IMR-90 (cell line): ENCODE measurements around the gene CTBP2. TPM values are rescaled to one million over a fixed set of nuclear protein-coding genes. Genes with fewer than 3 reads are reported as not detected.
A peak's percentile ranks its signal among the peaks of the same experiment; 100 is the strongest.

Source experiments
- ATAC-seq: fragments of 200-7000 bp; cut with Tn5 transposase; 2 replicates; pipeline ENCODE4 v1.9.1; 2020; ENCODE audit warnings: low read depth, mild to moderate bottlenecking, moderate library complexity
- BruUV-seq: library from RNA; stranded (reverse); fragments of 400-500 nt; replicated peaks from 2 replicates; lab custom pipeline; 2021; lab: Mats Ljungman, UMichigan
- CTCF ChIA-PET: fragments of 300-600 bp; formaldehyde crosslinking; extraction: SDS; loops from one replicate; lab custom pipeline; 2021; ENCODE audit warnings: antibody characterized with exemption; lab: Yijun Ruan, JAX
- POLR2A ChIA-PET: fragments of 300-600 bp; sonication (Branson Sonifier 250); formaldehyde crosslinking; loops from one replicate; lab custom pipeline; 2022; ENCODE audit warnings: antibody characterized with exemption; ENCODE audit not compliant: unreplicated experiment; lab: Charles Lee
- DNase-seq: peaks from one replicate; pipeline ENCODE4 v3.0.0; 2013
- H2AFZ ChIP-seq: replicated peaks from 2 replicates; pipeline ENCODE3; 2013; ENCODE audit warnings: low read length, mild to moderate bottlenecking; ENCODE audit not compliant: poor library complexity
- H2AK5ac ChIP-seq: 2 replicates; pipeline ENCODE4 v1.6.1; 2013; ENCODE audit warnings: low read depth, low read length, inconsistent platforms
- H2AK9ac ChIP-seq: replicated peaks from 2 replicates; pipeline ENCODE3; 2013; ENCODE audit warnings: mild to moderate bottlenecking, low read depth, low read length, moderate library complexity; ENCODE audit not compliant: poor library complexity
- H2BK120ac ChIP-seq: 2 replicates; pipeline ENCODE4 v1.6.1; 2013; ENCODE audit warnings: low read depth, low read length, inconsistent platforms
- H2BK15ac ChIP-seq: 3 replicates; pipeline ENCODE4 v1.6.1; 2013; ENCODE audit warnings: low read depth, low read length, inconsistent platforms
- H2BK20ac ChIP-seq: 2 replicates; pipeline ENCODE4 v1.6.1; 2013; ENCODE audit warnings: low read depth, mild to moderate bottlenecking, inconsistent platforms, low read length, moderate library complexity
- H2BK5ac ChIP-seq: 2 replicates; pipeline ENCODE4 v1.6.1; 2013; ENCODE audit warnings: mild to moderate bottlenecking, low read depth, low read length, inconsistent platforms; ENCODE audit not compliant: poor library complexity, severe bottlenecking
- H3K14ac ChIP-seq: replicated peaks from 2 replicates; pipeline ENCODE4 v1.6.1; 2013; ENCODE audit warnings: low read depth, low read length, inconsistent platforms
- H3K18ac ChIP-seq: 2 replicates; pipeline ENCODE4 v1.6.1; 2013; ENCODE audit warnings: low read depth, low read length, control low read depth
- H3K23ac ChIP-seq: 2 replicates; pipeline ENCODE4 v1.6.1; 2013; ENCODE audit warnings: low read depth, low read length, inconsistent platforms
- H3K27ac ChIP-seq: 2 replicates; pipeline ENCODE4 v1.5.1; 2013; ENCODE audit warnings: mild to moderate bottlenecking, control low read depth, low read length; ENCODE audit not compliant: insufficient read depth
- H3K27me3 ChIP-seq: 2 replicates; pipeline ENCODE4 v1.6.1; 2013; ENCODE audit warnings: low read length; ENCODE audit not compliant: control insufficient read depth, insufficient read depth
- H3K36me3 ChIP-seq: 2 replicates; pipeline ENCODE4 v1.6.1; 2013; ENCODE audit warnings: low read length, mixed read lengths; ENCODE audit not compliant: control insufficient read depth, insufficient read depth
- H3K4ac ChIP-seq: 2 replicates; pipeline ENCODE4 v1.6.1; 2013; ENCODE audit warnings: low read depth, low read length, inconsistent platforms
- H3K4me1 ChIP-seq: 2 replicates; pipeline ENCODE4 v1.6.1; 2013; ENCODE audit warnings: low read length, mixed read lengths; ENCODE audit not compliant: control insufficient read depth, insufficient read depth
- H3K4me2 ChIP-seq: 2 replicates; pipeline ENCODE4 v1.6.1; 2013; ENCODE audit warnings: low read depth, mild to moderate bottlenecking, control low read depth, low read length, moderate library complexity
- H3K4me3 ChIP-seq: 2 replicates; pipeline ENCODE4 v1.5.1; 2013; ENCODE audit warnings: low read depth, mild to moderate bottlenecking, control low read depth, low read length, moderate library complexity; ENCODE audit not compliant: insufficient read depth
- H3K56ac ChIP-seq: 2 replicates; pipeline ENCODE4 v1.6.1; 2013; ENCODE audit warnings: low read length, inconsistent platforms; ENCODE audit not compliant: insufficient read depth; ENCODE audit errors: extremely low read depth
- H3K79me1 ChIP-seq, 2 experiments: 2 replicates each; pipeline ENCODE4 v1.6.1; 2013; ENCODE audit warnings: low read length in 2 of 2, inconsistent platforms in 1 of 2, low read depth in 1 of 2
- H3K9ac ChIP-seq: 2 replicates; pipeline ENCODE4 v1.6.1; 2013; ENCODE audit warnings: low read depth, low read length, control low read depth
- H3K9me1 ChIP-seq: 2 replicates; pipeline ENCODE4 v1.6.1; 2013; ENCODE audit warnings: low read length, inconsistent platforms; ENCODE audit not compliant: insufficient read depth
- H3K9me3 ChIP-seq: 2 replicates; pipeline ENCODE4 v1.6.1; 2013; ENCODE audit warnings: low read length; ENCODE audit not compliant: control insufficient read depth, insufficient read depth
- H4K20me1 ChIP-seq: 2 replicates; pipeline ENCODE4 v1.6.1; 2013; ENCODE audit warnings: low read length, inconsistent platforms; ENCODE audit not compliant: insufficient read depth
- H4K5ac ChIP-seq: 2 replicates; pipeline ENCODE4 v1.6.1; 2013; ENCODE audit warnings: mild to moderate bottlenecking, low read depth, low read length, control low read depth
- H4K8ac ChIP-seq, 2 experiments: 2 replicates each; pipeline ENCODE4 v1.6.1; 2013; ENCODE audit warnings: low read depth in 2 of 2, low read length in 2 of 2, control low read depth in 1 of 2, inconsistent platforms in 1 of 2
- H4K91ac ChIP-seq: 2 replicates; pipeline ENCODE4 v1.6.1; 2013; ENCODE audit warnings: low read depth, low read length, inconsistent platforms; ENCODE audit not compliant: insufficient read depth
- BHLHE40 ChIP-seq: fragments of 150-350 bp; IDR thresholded peaks from 2 replicates; pipeline ENCODE4 v1.6.1; 2016; ENCODE audit warnings: mild to moderate bottlenecking, low read depth, low read length
- CEBPB ChIP-seq: IDR thresholded peaks from 2 replicates; pipeline ENCODE4 v1.6.1; 2012; ENCODE audit warnings: low read depth, low read length, improper control_type of control experiment
- FOS ChIP-seq: fragments of 150-350 bp; IDR thresholded peaks from 2 replicates; pipeline ENCODE4 v1.6.1; 2016; ENCODE audit warnings: low read depth, low read length
- MAFK ChIP-seq: IDR thresholded peaks from 2 replicates; pipeline ENCODE4 v1.6.1; 2012; ENCODE audit warnings: low read depth, low read length, improper control_type of control experiment
- MAZ ChIP-seq: IDR thresholded peaks from 2 replicates; pipeline ENCODE4 v1.6.1; 2012; ENCODE audit warnings: low read depth, mild to moderate bottlenecking, low read length, improper control_type of control experiment, moderate library complexity, borderline replicate concordance
- MXI1 ChIP-seq: IDR thresholded peaks from 2 replicates; pipeline ENCODE4 v1.6.1; 2012; ENCODE audit warnings: low read depth, mild to moderate bottlenecking, low read length, moderate library complexity, borderline replicate concordance
- NFE2L2 ChIP-seq: fragments of 150-350 bp; IDR thresholded peaks from 2 replicates; pipeline ENCODE4 v1.6.1; 2016; ENCODE audit warnings: low read depth, mild to moderate bottlenecking, low read length
- POLR2A ChIP-seq: IDR thresholded peaks from 2 replicates; pipeline ENCODE4 v1.6.1; 2012; ENCODE audit warnings: mild to moderate bottlenecking, low read depth, low read length
- RAD21 ChIP-seq: IDR thresholded peaks from 2 replicates; pipeline ENCODE4 v1.6.1; 2012; ENCODE audit warnings: low read length, improper control_type of control experiment
- RCOR1 ChIP-seq: IDR thresholded peaks from 2 replicates; pipeline ENCODE4 v1.6.1; 2012; ENCODE audit warnings: mild to moderate bottlenecking, low read length, improper control_type of control experiment; ENCODE audit not compliant: insufficient replicate concordance
- RFX5 ChIP-seq: IDR thresholded peaks from 2 replicates; pipeline ENCODE4 v1.8.0; 2012; ENCODE audit warnings: low read depth, mild to moderate bottlenecking, low read length, moderate library complexity
- SMC3 ChIP-seq: fragments of 150-350 bp; IDR thresholded peaks from 2 replicates; pipeline ENCODE4 v1.6.1; 2016; ENCODE audit warnings: low read depth, mild to moderate bottlenecking, antibody characterized with exemption, low read length, moderate library complexity
- WGBS, 2 experiments: methylation state at CpG; one replicate each; pipeline versions ENCODE4 v1.1.5 to v1.1.7; 2013; ENCODE audit warnings: missing lambda C conversion rate in 2 of 2; ENCODE audit not compliant: insufficient read length in 1 of 2; ENCODE audit errors: extremely low coverage in 2 of 2; 5-methylcytosine and 5-hydroxymethylcytosine counted together
- dilution Hi-C: fragments of 300-500 bp; cut with HindIII; formaldehyde crosslinking; loops from one replicate; pipeline ENCODE4 v1.14.3; 2018; ENCODE audit warnings: low sequenced_read_pairs; ENCODE audit not compliant: unreplicated experiment
- in situ Hi-C: fragments of 300-500 bp; cut with MboI; formaldehyde crosslinking; loops from 3 replicates; pipeline ENCODE4 v1.14.3; 2019; ENCODE audit warnings: low sequenced_read_pairs, inconsistent platforms, mixed read lengths
- intact Hi-C: fragments of 100-400 bp; cut with micrococcal nuclease; formaldehyde crosslinking; loops from 2 replicates; pipeline ENCODE4 v1.10.0; 2022
- polyA plus RNA-seq, 3 experiments: library from polyadenylated mRNA; depleted of rRNA; stranded (reverse); fragments of >200 nt; gene quantifications; 2 replicates each; pipeline ENCODE4 v1.2.3, GENCODE V29; 2012; ENCODE audit warnings: low replicate concordance in 1 of 3
- total RNA-seq: library from RNA; depleted of rRNA; stranded (reverse); fragments of >200 nt; gene quantifications from 2 replicates; pipeline ENCODE4 v1.2.3, GENCODE V29; 2012
- TF ChIP-seq, protein P1 (sequence below): conservative IDR thresholded peaks from 2 replicates; pipeline ENCODE4 v1.5.1; 2012; ENCODE audit warnings: mild to moderate bottlenecking, low read depth, low read length, improper control_type of control experiment
- TF ChIP-seq, protein P2 (sequence below): fragments of 150-350 bp; IDR thresholded peaks from 2 replicates; pipeline ENCODE4 v1.6.1; 2016; ENCODE audit warnings: low read depth, mild to moderate bottlenecking, low read length, moderate library complexity, borderline replicate concordance
- TF ChIP-seq, protein P3 (sequence below): fragments of 150-350 bp; IDR thresholded peaks from 2 replicates; pipeline ENCODE4 v1.6.1; 2017; ENCODE audit warnings: mild to moderate bottlenecking, antibody characterized with exemption, low read length, low read depth

Gene CTBP2
- total and polyA plus RNA-seq, 2 of the 4 experiments (the other 2 are of a cell fraction), result 81.0 to 86.6 TPM

DNA sequence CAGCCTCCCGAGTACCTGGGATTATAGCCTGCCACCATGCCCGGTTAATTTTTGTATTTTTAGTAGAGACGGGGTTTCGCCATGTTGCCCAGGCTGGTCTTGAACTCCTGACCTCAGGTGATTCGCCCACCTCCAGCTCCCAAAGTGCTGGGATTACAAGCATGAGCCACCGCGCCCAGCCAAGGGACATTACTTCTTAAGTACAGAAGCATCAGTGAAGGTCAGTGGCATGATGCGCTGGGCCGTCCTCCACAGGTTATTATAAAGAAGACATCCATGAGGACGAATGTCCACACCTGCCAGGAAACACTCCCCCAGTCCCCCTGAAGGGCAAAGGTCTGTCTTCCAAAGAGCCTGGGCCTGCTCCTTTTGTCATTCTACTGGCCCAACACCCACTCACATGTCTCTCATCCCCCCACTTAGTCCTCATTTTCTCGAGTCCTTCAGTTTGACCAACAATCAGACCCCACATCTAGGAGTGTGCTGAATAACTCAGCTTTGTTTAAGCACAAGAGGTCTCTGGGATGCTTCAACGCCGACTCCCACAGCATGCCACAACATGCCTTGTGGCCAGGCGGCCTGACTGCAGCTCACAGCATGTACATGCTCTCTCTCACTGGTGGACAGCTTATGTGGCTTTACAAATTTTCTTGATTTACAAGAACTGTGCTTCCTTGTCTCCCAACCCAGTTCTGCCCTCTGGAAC lies 73.0 kb downstream of the CTBP2 start:
- H4K91ac ChIP-seq, result 0 out of 2 replicates have a peak overlapping the region, but pooled peaks have one; percentile 10
- in situ Hi-C loops, result no loop called here
- WGBS, 2 experiments, result 91% methylated on average over 4 of the region's 14 CpGs; no CpG with 5 or more reads in 1 of the 2 experiments
- H4K20me1 ChIP-seq, result peaks cover 42% of the 10 kb centered on the region
- POLR2A ChIA-PET, result no interaction called here
- H2AK5ac ChIP-seq, result no peak overlapping the region
- no peak overlapping the region for H2BK5ac ChIP-seq
- H3K4ac ChIP-seq, result 0 out of 2 replicates have a peak overlapping the region, but pooled peaks have one; percentile 9
- no peak overlapping the region for H3K4me2 ChIP-seq
- H3K18ac ChIP-seq, result no peak overlapping the region
- no peak for ATAC-seq
- H3K9ac ChIP-seq, result no peak overlapping the region
- H3K4me1 ChIP-seq, result peaks cover 38% of the 10 kb centered on the region
- H3K36me3 ChIP-seq, result peaks cover 11% of the 10 kb centered on the region
- H3K14ac ChIP-seq, result no peak overlapping the region
- peaks cover 56 to 85% of the 10 kb centered on the region in 2 experiments for H3K79me1 ChIP-seq
- dilution Hi-C loops, result no loop called here
- DNase-seq, result no peak
- no peak overlapping the region for H2BK20ac ChIP-seq
- no peak overlapping the region for H4K5ac ChIP-seq
- no TSS peak for BruUV-seq
- H2AFZ ChIP-seq, result no peak overlapping the region
- no peak overlapping the region for H2BK15ac ChIP-seq
- H3K4me3 ChIP-seq, result no peak overlapping the region
- no peak overlapping the region; the same call in 1 of the 2 replicates for H3K23ac ChIP-seq
- peaks cover 50% of the 10 kb centered on the region for H3K9me1 ChIP-seq
- intact Hi-C loops, result no loop called here
- H3K9me3 ChIP-seq, result no peaks in the 10 kb centered on the region
- peak overlapping the region; percentile 31 for H2AK9ac ChIP-seq
- CTCF ChIA-PET, result no interaction called here
- no peak overlapping the region for H2BK120ac ChIP-seq
- no peaks in the 10 kb centered on the region for H3K27me3 ChIP-seq
- no peak overlapping the region for H3K56ac ChIP-seq
- peak overlapping the region in 1 of 2 experiments; percentile 19; a peak in 1 of 4 replicates for H4K8ac ChIP-seq
- no peak overlapping the region for H3K27ac ChIP-seq
- no peak for TF ChIP-seq MAZ
- TF ChIP-seq MAFK, result no peak
- no peak for TF ChIP-seq SMC3
- no peak for TF ChIP-seq MXI1
- TF ChIP-seq FOS, result no peak
- no peak for TF ChIP-seq CEBPB
- no peak for TF ChIP-seq RFX5
- no peak for TF ChIP-seq RAD21
- TF ChIP-seq, protein P1, sequence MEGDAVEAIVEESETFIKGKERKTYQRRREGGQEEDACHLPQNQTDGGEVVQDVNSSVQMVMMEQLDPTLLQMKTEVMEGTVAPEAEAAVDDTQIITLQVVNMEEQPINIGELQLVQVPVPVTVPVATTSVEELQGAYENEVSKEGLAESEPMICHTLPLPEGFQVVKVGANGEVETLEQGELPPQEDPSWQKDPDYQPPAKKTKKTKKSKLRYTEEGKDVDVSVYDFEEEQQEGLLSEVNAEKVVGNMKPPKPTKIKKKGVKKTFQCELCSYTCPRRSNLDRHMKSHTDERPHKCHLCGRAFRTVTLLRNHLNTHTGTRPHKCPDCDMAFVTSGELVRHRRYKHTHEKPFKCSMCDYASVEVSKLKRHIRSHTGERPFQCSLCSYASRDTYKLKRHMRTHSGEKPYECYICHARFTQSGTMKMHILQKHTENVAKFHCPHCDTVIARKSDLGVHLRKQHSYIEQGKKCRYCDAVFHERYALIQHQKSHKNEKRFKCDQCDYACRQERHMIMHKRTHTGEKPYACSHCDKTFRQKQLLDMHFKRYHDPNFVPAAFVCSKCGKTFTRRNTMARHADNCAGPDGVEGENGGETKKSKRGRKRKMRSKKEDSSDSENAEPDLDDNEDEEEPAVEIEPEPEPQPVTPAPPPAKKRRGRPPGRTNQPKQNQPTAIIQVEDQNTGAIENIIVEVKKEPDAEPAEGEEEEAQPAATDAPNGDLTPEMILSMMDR, result no peak
- TF ChIP-seq NFE2L2, result no peak
- no peak for TF ChIP-seq BHLHE40
- TF ChIP-seq, protein P2, sequence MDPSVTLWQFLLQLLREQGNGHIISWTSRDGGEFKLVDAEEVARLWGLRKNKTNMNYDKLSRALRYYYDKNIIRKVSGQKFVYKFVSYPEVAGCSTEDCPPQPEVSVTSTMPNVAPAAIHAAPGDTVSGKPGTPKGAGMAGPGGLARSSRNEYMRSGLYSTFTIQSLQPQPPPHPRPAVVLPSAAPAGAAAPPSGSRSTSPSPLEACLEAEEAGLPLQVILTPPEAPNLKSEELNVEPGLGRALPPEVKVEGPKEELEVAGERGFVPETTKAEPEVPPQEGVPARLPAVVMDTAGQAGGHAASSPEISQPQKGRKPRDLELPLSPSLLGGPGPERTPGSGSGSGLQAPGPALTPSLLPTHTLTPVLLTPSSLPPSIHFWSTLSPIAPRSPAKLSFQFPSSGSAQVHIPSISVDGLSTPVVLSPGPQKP, result no peak
- TF ChIP-seq RCOR1, result no peak
- TF ChIP-seq POLR2A, result no peak
- TF ChIP-seq, protein P3, sequence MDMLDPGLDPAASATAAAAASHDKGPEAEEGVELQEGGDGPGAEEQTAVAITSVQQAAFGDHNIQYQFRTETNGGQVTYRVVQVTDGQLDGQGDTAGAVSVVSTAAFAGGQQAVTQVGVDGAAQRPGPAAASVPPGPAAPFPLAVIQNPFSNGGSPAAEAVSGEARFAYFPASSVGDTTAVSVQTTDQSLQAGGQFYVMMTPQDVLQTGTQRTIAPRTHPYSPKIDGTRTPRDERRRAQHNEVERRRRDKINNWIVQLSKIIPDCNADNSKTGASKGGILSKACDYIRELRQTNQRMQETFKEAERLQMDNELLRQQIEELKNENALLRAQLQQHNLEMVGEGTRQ, result no peak
